OCI-M2 (cell line): ENCODE measurements around the gene GRK4.
"Not testable (repeated sequence)": the region's sequence is repeated elsewhere in the genome, so short reads cannot be mapped to it uniquely, and the experiment has no call there.

Source experiments
- DNase-seq: peaks from one replicate; lab custom pipeline; 2025; ENCODE audit not compliant: unreplicated experiment; lab: John Stamatoyannopoulos, UW

GRK4 gene

GRCh38 chr4:2941138-2942036 lies 22.0 kb upstream of the GRK4 start:
- no peak for DNase-seq

- DNase-seq, result no peak
Measured at GRCh38 chr4:2942037-2942531, 21.3 kb upstream of the GRK4 start.

- no peak for DNase-seq
Measured at GRCh38 chr4:2942532-2943363, 20.6 kb upstream of the GRK4 start.

GRCh38 chr4:2943364-2944090 lies 19.8 kb upstream of the GRK4 start:
- DNase-seq, result no peak

- DNase-seq, result no peak
Measured at GRCh38 chr4:2944091-2944482, 19.3 kb upstream of the GRK4 start.

- DNase-seq, result no peak
Measured at GRCh38 chr4:2944586-2945526, 18.5 kb upstream of the GRK4 start.

- not testable (repeated sequence) for DNase-seq
Measured at GRCh38 chr4:2945619-2946604, 17.5 kb upstream of the GRK4 start.

- DNase-seq, result no peak
Measured at GRCh38 chr4:2946812-2947600, 16.4 kb upstream of the GRK4 start.

GRCh38 chr4:2947926-2948325 lies 15.4 kb upstream of the GRK4 start:
- no peak for DNase-seq

- no peak for DNase-seq
Measured at GRCh38 chr4:2948895-2949781, 14.2 kb upstream of the GRK4 start.

GRCh38 chr4:2949782-2950125 lies 13.6 kb upstream of the GRK4 start:
- DNase-seq, result no peak

- no peak for DNase-seq
Measured at GRCh38 chr4:2950221-2950989, 13.0 kb upstream of the GRK4 start.

GRCh38 chr4:2953496-2953895 lies 9.9 kb upstream of the GRK4 start:
- no peak for DNase-seq

GRCh38 chr4:2954358-2955185 lies 8.8 kb upstream of the GRK4 start:
- DNase-seq, result no peak

- not testable (repeated sequence) for DNase-seq
Measured at GRCh38 chr4:2955186-2956044, 8.0 kb upstream of the GRK4 start.
